Ishikawa (cell line): ENCODE measurements around the gene UNC79.

Experiments
- CEBPB ChIP-seq: IDR thresholded peaks from 2 replicates; pipeline ENCODE4 v1.6.1; 2012
- CREB1 ChIP-seq: IDR thresholded peaks from 2 replicates; pipeline ENCODE4 v1.6.1; 2012; ENCODE audit warnings: low read depth
- EGR1 ChIP-seq: IDR thresholded peaks from 2 replicates; pipeline ENCODE4 v1.6.1; 2012
- EP300 ChIP-seq: IDR thresholded peaks from 2 replicates; pipeline ENCODE4 v1.6.1; 2012; ENCODE audit warnings: borderline replicate concordance
- FOXM1 ChIP-seq: IDR thresholded peaks from 2 replicates; pipeline ENCODE4 v1.6.1; 2012; ENCODE audit warnings: low read depth, borderline replicate concordance
- NFIC ChIP-seq: IDR thresholded peaks from 2 replicates; pipeline ENCODE4 v1.6.1; 2012
- RAD21 ChIP-seq: IDR thresholded peaks from 2 replicates; pipeline ENCODE4 v1.6.1; 2012; ENCODE audit warnings: low read depth
- TAF1 ChIP-seq: IDR thresholded peaks from 2 replicates; pipeline ENCODE4 v1.6.1; 2012; ENCODE audit warnings: low read depth, mild to moderate bottlenecking
- TCF12 ChIP-seq: IDR thresholded peaks from 2 replicates; pipeline ENCODE4 v1.6.1; 2012; ENCODE audit warnings: low read depth
- TEAD4 ChIP-seq: IDR thresholded peaks from 2 replicates; pipeline ENCODE4 v1.6.1; 2012
- YY1 ChIP-seq: IDR thresholded peaks from 2 replicates; pipeline ENCODE4 v1.6.1; 2012; ENCODE audit warnings: low read depth
- ZBTB7A ChIP-seq: IDR thresholded peaks from 2 replicates; pipeline ENCODE4 v1.6.1; 2012; ENCODE audit warnings: low read depth
- TF ChIP-seq, protein P1 (sequence below): IDR thresholded peaks from 2 replicates; pipeline ENCODE4 v1.6.1; 2012
- TF ChIP-seq, protein P2 (sequence below): IDR thresholded peaks from 2 replicates; pipeline ENCODE4 v1.6.1; 2012; ENCODE audit warnings: low read depth, mild to moderate bottlenecking
- TF ChIP-seq, protein P3 (sequence below): IDR thresholded peaks from 2 replicates; pipeline ENCODE4 v1.6.1; 2012

UNC79 gene

DNA sequence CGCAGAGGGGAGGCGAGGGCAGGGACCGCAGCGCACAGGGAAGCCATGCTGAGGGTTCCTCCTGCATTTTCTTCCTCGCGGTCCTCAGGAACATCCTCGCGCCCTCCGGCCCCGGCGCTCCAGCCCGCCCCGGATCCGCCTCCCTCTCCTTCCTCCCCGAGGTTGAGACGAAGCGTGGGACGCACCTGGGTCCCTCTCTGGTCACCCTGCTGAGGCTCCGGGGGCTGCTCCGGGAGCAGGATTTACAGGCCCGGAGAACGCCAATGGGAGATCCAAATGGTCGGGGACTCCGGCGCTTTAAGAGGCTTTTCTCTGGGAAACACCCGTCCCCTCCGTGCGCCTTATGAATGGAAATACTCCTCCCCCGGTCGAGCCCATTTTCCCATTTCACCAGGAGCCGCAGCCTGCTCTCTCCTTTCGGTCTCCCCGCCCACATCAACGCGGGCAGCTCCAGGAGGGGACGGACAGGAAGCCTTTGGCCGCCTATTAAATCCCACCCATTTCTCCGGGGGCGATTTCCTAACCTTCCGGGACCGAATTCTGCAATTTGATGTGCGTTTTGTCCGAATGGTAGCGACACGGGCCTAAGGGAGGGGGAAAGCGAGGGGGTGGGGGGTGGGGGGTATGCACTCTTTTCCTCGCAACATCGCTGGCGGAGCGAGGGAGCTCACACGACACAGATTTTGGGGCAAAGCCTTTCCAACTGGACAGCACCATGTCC, at the start of gene UNC79:
UNC79 (plus strand) TSS at position 625 of the 721 bp plus-strand sequence; CDS start at position 716, 91 bp downstream.
- no peak for TF ChIP-seq CREB1
- peak; percentile 38; the same call in 1 of the 2 replicates for TF ChIP-seq ZBTB7A
- TF ChIP-seq TAF1, result no peak

DNA sequence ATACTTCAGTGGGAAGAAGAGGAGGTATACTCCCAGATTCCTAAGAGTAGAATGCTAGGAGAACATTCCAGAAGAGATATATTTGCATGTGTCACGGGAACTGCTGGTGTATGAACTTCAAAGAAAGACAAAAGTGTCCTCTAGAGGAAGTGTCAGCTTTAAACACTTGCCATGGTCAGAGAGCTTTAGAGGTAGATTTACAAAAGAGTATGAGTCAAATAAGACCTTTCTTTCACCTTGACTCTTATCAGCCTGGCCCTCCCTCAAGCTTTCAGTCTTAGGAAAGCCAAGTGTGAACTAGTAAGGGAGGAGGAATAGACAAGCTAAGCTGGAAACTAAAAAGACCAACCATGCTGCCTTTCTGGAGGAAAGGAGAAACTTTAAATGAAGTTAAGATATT, 49.1 kb upstream of the UNC79 start:
- TF ChIP-seq, protein P1, sequence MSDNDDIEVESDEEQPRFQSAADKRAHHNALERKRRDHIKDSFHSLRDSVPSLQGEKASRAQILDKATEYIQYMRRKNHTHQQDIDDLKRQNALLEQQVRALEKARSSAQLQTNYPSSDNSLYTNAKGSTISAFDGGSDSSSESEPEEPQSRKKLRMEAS, result no peak
- TF ChIP-seq CREB1 (no peak), RAD21 (no peak), TEAD4 (no peak), TAF1 (no peak), CEBPB (no peak), ZBTB7A (no peak), EGR1 (no peak), NFIC (no peak), FOXM1 (no peak), YY1 (no peak), EP300 (no peak), TCF12 (no peak)
- TF ChIP-seq, protein P2, sequence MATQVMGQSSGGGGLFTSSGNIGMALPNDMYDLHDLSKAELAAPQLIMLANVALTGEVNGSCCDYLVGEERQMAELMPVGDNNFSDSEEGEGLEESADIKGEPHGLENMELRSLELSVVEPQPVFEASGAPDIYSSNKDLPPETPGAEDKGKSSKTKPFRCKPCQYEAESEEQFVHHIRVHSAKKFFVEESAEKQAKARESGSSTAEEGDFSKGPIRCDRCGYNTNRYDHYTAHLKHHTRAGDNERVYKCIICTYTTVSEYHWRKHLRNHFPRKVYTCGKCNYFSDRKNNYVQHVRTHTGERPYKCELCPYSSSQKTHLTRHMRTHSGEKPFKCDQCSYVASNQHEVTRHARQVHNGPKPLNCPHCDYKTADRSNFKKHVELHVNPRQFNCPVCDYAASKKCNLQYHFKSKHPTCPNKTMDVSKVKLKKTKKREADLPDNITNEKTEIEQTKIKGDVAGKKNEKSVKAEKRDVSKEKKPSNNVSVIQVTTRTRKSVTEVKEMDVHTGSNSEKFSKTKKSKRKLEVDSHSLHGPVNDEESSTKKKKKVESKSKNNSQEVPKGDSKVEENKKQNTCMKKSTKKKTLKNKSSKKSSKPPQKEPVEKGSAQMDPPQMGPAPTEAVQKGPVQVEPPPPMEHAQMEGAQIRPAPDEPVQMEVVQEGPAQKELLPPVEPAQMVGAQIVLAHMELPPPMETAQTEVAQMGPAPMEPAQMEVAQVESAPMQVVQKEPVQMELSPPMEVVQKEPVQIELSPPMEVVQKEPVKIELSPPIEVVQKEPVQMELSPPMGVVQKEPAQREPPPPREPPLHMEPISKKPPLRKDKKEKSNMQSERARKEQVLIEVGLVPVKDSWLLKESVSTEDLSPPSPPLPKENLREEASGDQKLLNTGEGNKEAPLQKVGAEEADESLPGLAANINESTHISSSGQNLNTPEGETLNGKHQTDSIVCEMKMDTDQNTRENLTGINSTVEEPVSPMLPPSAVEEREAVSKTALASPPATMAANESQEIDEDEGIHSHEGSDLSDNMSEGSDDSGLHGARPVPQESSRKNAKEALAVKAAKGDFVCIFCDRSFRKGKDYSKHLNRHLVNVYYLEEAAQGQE, result no peak
- TF ChIP-seq, protein P3, sequence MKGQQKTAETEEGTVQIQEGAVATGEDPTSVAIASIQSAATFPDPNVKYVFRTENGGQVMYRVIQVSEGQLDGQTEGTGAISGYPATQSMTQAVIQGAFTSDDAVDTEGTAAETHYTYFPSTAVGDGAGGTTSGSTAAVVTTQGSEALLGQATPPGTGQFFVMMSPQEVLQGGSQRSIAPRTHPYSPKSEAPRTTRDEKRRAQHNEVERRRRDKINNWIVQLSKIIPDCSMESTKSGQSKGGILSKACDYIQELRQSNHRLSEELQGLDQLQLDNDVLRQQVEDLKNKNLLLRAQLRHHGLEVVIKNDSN, result no peak

DNA sequence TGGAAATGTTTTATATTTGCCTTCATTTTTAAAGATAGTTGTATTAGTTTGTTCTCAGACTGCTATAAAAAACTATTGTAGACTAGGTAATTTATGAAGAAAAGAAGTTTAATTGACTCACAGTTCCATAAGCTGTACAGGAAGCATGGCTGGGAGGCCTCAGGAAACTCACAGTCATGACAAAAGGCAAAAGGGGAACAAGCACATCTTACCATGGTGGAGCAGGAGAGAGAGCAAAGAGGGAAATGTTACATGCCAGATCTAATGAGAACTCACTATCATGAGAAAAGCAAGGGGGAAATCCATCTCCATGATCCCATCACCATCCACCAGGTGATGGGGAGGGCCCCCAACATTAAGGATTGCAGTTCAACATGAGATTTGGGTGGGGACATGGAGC, 35.5 kb upstream of the UNC79 start:
- TF ChIP-seq YY1, result no peak
- TF ChIP-seq, protein P1, result no peak
- TF ChIP-seq, protein P3, result no peak
- TF ChIP-seq TCF12, result no peak
- TF ChIP-seq TEAD4, result no peak
- no peak for TF ChIP-seq CREB1
- TF ChIP-seq TAF1, result no peak
- no peak for TF ChIP-seq NFIC
- TF ChIP-seq RAD21, result no peak
- TF ChIP-seq, protein P2, result no peak
- no peak for TF ChIP-seq FOXM1
- TF ChIP-seq ZBTB7A, result no peak
- TF ChIP-seq EGR1, result no peak
- no peak for TF ChIP-seq EP300

DNA sequence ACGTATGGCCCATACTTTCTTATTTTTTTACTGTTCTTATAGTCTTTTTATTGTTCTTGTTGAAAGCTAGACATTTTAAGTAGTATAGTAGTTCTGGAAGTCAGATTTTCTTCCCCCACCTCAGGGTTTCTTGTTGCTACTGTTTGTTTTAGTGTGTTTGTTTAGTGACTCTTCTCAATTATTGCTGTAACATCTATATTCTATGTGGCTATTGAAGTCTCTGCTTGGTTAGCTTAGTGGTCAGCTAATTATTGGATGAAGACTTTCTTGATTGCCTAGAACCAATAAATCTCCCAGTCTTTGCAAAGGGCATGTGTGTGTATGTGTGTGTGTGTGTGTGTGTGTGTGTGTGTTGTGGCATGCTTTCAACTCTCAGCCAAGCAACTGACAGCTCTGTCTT, 34.3 kb upstream of the UNC79 start:
- no peak for TF ChIP-seq TEAD4
- TF ChIP-seq, protein P1, result no peak
- no peak for TF ChIP-seq CREB1
- no peak for TF ChIP-seq TCF12
- no peak for TF ChIP-seq FOXM1
- no peak for TF ChIP-seq YY1
- TF ChIP-seq NFIC, result no peak
- TF ChIP-seq EGR1, result no peak
- TF ChIP-seq, protein P2, result no peak
- TF ChIP-seq CEBPB, result no peak
- TF ChIP-seq RAD21, result no peak
- TF ChIP-seq, protein P3, result no peak
- TF ChIP-seq TAF1, result no peak
- no peak for TF ChIP-seq ZBTB7A
- no peak for TF ChIP-seq EP300
